GM12878 (cell line): Measurements from ENCODE around the gene AGPAT4. TPM values are rescaled to one million over a fixed set of nuclear protein-coding genes. Genes with fewer than 3 reads are reported as not detected.

Source experiments
- ATAC-seq: fragments of 200-7000 bp; cut with Tn5 transposase; 3 replicates; pipeline ENCODE4 v1.9.1; 2020; ENCODE audit warnings: mild to moderate bottlenecking, moderate library complexity
- BruUV-seq: library from RNA; stranded (reverse); fragments of 400-500 nt; replicated peaks from 2 replicates; lab custom pipeline; 2021; lab: Mats Ljungman, UMichigan
- CTCF ChIA-PET: fragments of 300-600 bp; sonication (Branson Sonifier 250); formaldehyde crosslinking; extraction: SDS; loops from one replicate; lab custom pipeline; 2021; ENCODE audit warnings: inconsistent platforms; lab: Yijun Ruan, JAX
- POLR2A ChIA-PET: fragments of 350-600 bp; formaldehyde crosslinking; extraction: SDS; loops from one replicate; lab custom pipeline; 2021; ENCODE audit warnings: inconsistent platforms; lab: Charles Lee
- RAD21 ChIA-PET: fragments of 300-600 bp; sonication (Branson Sonifier 250); formaldehyde crosslinking; loops from one replicate; lab custom pipeline; 2023; ENCODE audit warnings: antibody characterized with exemption; ENCODE audit not compliant: unreplicated experiment; lab: Charles Lee
- SMC1A ChIA-PET: fragments of 300-600 bp; sonication (Branson Sonifier 250); formaldehyde crosslinking; loops from one replicate; lab custom pipeline; 2023; ENCODE audit not compliant: unreplicated experiment, uncharacterized antibody; lab: Charles Lee
- DNase-seq: peaks from one replicate; pipeline ENCODE4 v3.0.0-alpha.2; 2011; ENCODE audit warnings: low read depth, low spot score
- FAIRE-seq: peaks from 3 replicates; lab custom pipeline; 2011; peaks lifted over from hg19 to GRCh38; lab: Jason Lieb, UNC
- H2AFZ ChIP-seq: 2 replicates; pipeline ENCODE4 v1.6.0; 2011; ENCODE audit warnings: low read depth, low read length, control low read depth; ENCODE audit not compliant: control insufficient read depth
- H3K27ac ChIP-seq: 2 replicates; pipeline ENCODE4 v1.5.1; 2011; ENCODE audit warnings: control low read depth; ENCODE audit not compliant: control insufficient read depth, insufficient read depth
- H3K27me3 ChIP-seq, 2 experiments: replicated peaks in 1 of 2; 2 replicates each; pipeline versions ENCODE4 v1.6.0 to v1.6.1; 2011; ENCODE audit warnings: low read length in 1 of 2; ENCODE audit not compliant: control insufficient read depth in 2 of 2, insufficient read depth in 2 of 2
- H3K36me3 ChIP-seq, 2 experiments: 2 replicates each; pipeline ENCODE4 v1.5.1; 2011; ENCODE audit warnings: low read length in 1 of 2; ENCODE audit not compliant: control insufficient read depth in 2 of 2, insufficient read depth in 2 of 2
- H3K4me1 ChIP-seq: 2 replicates; pipeline ENCODE4 v1.6.1; 2011; ENCODE audit warnings: mild to moderate bottlenecking, low read length, moderate library complexity, mixed read lengths; ENCODE audit not compliant: control insufficient read depth, insufficient read depth
- H3K4me2 ChIP-seq: 2 replicates; pipeline ENCODE4 v1.6.0; 2011; ENCODE audit warnings: control low read depth; ENCODE audit not compliant: control insufficient read depth, insufficient read depth
- H3K4me3 ChIP-seq: fragments of 200-600 bp; sonication (generic); 2 replicates; pipeline ENCODE4 v1.5.1; 2016
- H3K79me2 ChIP-seq: 2 replicates; pipeline ENCODE4 v1.6.0; 2011; ENCODE audit warnings: low read length; ENCODE audit not compliant: control insufficient read depth, insufficient read depth
- H3K9ac ChIP-seq: 2 replicates; pipeline ENCODE4 v1.8.0; 2011; ENCODE audit warnings: low read length, control low read depth, mixed read lengths; ENCODE audit not compliant: control insufficient read depth, insufficient read depth
- H3K9me3 ChIP-seq: replicated peaks from 3 replicates; pipeline ENCODE4 v1.5.1; 2011; ENCODE audit warnings: mild to moderate bottlenecking, low read length; ENCODE audit not compliant: control insufficient read depth, insufficient read depth
- H4K20me1 ChIP-seq: 2 replicates; pipeline ENCODE4 v1.6.0; 2011; ENCODE audit not compliant: control insufficient read depth, insufficient read depth
- DPF2 ChIP-seq: fragments of 450-650 bp; IDR thresholded peaks from 2 replicates; pipeline ENCODE4 v1.6.1; 2017; ENCODE audit warnings: mild to moderate bottlenecking
- FOXK2 ChIP-seq: fragments of 450-650 bp; IDR thresholded peaks from 2 replicates; pipeline ENCODE4 v1.6.1; 2017; ENCODE audit warnings: mild to moderate bottlenecking, moderate library complexity
- HDAC2 ChIP-seq: fragments of 200-600 bp; sonication (generic); IDR thresholded peaks from 2 replicates; pipeline ENCODE4 v1.6.1; 2017
- RCOR1 ChIP-seq: conservative IDR thresholded peaks from 2 replicates; pipeline ENCODE4 v1.6.1; 2012; ENCODE audit warnings: low read depth, low read length, improper control_type of control experiment
- SMC3 ChIP-seq: IDR thresholded peaks from 2 replicates; pipeline ENCODE4 v1.6.1; 2011; ENCODE audit warnings: low read length, improper control_type of control experiment, borderline replicate concordance
- SREBF1 ChIP-seq: IDR thresholded peaks from 2 replicates; pipeline ENCODE4 v1.6.1; 2012; ENCODE audit warnings: mild to moderate bottlenecking, low read length
- STAT1 ChIP-seq: fragments of 450-650 bp; conservative IDR thresholded peaks from 2 replicates; pipeline ENCODE4 v1.6.1; 2014; ENCODE audit warnings: antibody characterized with exemption, mild to moderate bottlenecking
- ZZZ3 ChIP-seq: IDR thresholded peaks from 2 replicates; pipeline ENCODE4 v1.6.1; 2011; ENCODE audit warnings: low read depth; ENCODE audit not compliant: control insufficient read depth, insufficient read length
- WGBS: methylation state at CpG from one replicate; pipeline ENCODE4 v1.1.6; 2016; ENCODE audit warnings: low lambda C conversion rate; ENCODE audit not compliant: insufficient replicate concordance, insufficient coverage; ENCODE audit errors: missing lambda C conversion rate; 5-methylcytosine and 5-hydroxymethylcytosine counted together
- in situ Hi-C: fragments of 300-500 bp; cut with MboI; formaldehyde crosslinking; loops from 9 replicates; pipeline ENCODE4 v1.14.3; 2018; ENCODE audit warnings: mixed read lengths
- intact Hi-C: fragments of 100-400 bp; cut with micrococcal nuclease; formaldehyde crosslinking; loops from one replicate; pipeline ENCODE4 v1.14.2; 2022; ENCODE audit not compliant: unreplicated experiment
- polyA plus RNA-seq, 11 experiments: library from polyadenylated mRNA; depleted of rRNA in 4 of 11; unstranded in 6 of 11; stranded (reverse) in 5 of 11; fragments of >200 nt; fragmentation: Nextera tagmentation in 4 of 11; fragmentation: Illumina TruSeq in 1 of 11; extraction: Ambion mirVana in 4 of 11; extraction: Trizol in 1 of 11; gene quantifications; 1 replicate in 1 of 11; 2 replicates in 10 of 11; pipeline versions ENCODE4 v1.2.1 to v1.2.3, GENCODE V29; 2011 to 2016; ENCODE audit warnings: inconsistent platforms in 2 of 11, missing spikeins in 2 of 11, low read depth in 1 of 11
- total RNA-seq, 4 experiments: library from RNA; depleted of rRNA in 3 of 4; stranded (reverse); fragments of >200 nt in 3 of 4; fragmentation: Illumina TruSeq in 1 of 4; extraction: Trizol in 1 of 4; gene quantifications; 2 replicates each; pipeline versions ENCODE4 v1.2.1 to v1.2.3, GENCODE V29; 2013 to 2021
- TF ChIP-seq, protein P1 (sequence below): fragments of 450-650 bp; formaldehyde crosslinking; IDR thresholded peaks from 2 replicates; pipeline ENCODE4 v1.4.0; 2022; ENCODE audit warnings: mild to moderate bottlenecking, moderate library complexity

The AGPAT4 gene
- total and polyA plus RNA-seq, 10 of the 15 experiments (the other 5 are each of a cell fraction or from before 2014, with no cell fraction given) = 0.34 to 2.2 (median 1.3) TPM

DNA sequence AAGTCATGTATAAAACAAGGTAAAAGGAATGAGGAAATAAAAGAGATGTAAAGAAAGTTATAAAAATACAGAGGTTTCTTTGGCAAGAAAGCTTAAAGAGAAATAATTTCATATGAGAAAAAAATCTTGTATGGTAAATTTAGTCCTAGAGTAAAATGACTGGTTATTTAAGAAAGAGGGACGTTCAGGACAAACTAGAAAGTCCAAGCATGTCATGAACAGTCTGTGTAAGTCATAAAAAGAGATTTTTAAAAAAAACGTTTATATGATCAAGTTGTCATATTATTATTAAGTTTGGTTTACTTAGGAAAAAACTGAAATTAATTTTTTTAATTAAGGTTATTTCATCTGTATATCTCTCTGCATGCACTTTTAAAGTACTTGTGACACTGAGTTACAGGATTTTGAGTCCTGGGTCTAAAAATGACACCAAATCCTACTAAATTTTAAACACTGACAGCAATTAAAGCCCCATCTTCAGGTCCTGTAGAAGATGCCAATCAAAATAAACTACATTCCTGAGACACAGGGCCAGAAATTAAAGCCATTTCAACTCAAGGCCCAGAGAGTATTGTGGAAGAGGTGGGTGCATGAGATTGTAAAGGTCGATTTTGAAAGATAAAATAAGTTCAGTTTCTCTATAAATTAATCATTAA is 62.4 kb downstream of the AGPAT4 start (continued):
- TF ChIP-seq FOXK2 (no peak), RCOR1 (no peak)

DNA sequence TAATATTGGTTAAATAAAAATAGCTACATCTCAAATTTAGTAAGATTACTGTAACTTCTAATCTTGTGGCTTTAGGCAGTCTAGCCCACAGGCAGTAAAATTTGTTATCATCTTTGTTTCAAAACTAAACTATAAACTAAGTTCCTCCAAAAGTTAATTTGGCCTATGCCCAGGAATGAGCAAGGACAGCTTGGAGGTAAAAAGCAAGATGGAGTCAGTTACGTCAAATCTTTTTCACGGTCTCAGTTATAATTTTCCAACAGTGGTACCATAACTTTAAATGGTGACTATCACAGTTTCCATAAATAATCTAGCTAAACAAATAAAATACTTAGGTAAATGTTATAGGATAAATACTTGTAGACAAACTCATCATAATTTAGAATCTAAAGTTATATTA is 63.0 kb downstream of the AGPAT4 start:
- POLR2A ChIA-PET = no interaction called here
- no peak overlapping the region for H3K27ac ChIP-seq
- SMC1A ChIA-PET = no interaction called here
- H3K9me3 ChIP-seq = no peaks in the 10 kb centered on the region; the same call in 2 of the 3 replicates
- H3K9ac ChIP-seq = no peak overlapping the region
- CTCF ChIA-PET = interaction anchor here (0.6 to 1.2 kb wide), 2 partner anchors 160 to 281 kb away, joined by 3 read pairs; no protein-coding TSS in a partner anchor
- DNase-seq (no peak), FAIRE-seq (no peak), ATAC-seq (no peak)
- no peak overlapping the region for H3K4me2 ChIP-seq
- intact Hi-C loops (no loop called here), in situ Hi-C loops (no loop called here)
- no peaks in the 10 kb centered on the region for H3K4me1 ChIP-seq
- no peaks in the 10 kb centered on the region for H4K20me1 ChIP-seq
- H2AFZ ChIP-seq = no peak overlapping the region
- RAD21 ChIA-PET = no interaction called here
- BruUV-seq = no TSS peak
- WGBS = 100% methylated on average over 2 of the region's 2 CpGs
- TF ChIP-seq SMC3 (no peak), HDAC2 (no peak), ZZZ3 (no peak), DPF2 (no peak), STAT1 (no peak), SREBF1 (no peak)
- TF ChIP-seq, protein P1, sequence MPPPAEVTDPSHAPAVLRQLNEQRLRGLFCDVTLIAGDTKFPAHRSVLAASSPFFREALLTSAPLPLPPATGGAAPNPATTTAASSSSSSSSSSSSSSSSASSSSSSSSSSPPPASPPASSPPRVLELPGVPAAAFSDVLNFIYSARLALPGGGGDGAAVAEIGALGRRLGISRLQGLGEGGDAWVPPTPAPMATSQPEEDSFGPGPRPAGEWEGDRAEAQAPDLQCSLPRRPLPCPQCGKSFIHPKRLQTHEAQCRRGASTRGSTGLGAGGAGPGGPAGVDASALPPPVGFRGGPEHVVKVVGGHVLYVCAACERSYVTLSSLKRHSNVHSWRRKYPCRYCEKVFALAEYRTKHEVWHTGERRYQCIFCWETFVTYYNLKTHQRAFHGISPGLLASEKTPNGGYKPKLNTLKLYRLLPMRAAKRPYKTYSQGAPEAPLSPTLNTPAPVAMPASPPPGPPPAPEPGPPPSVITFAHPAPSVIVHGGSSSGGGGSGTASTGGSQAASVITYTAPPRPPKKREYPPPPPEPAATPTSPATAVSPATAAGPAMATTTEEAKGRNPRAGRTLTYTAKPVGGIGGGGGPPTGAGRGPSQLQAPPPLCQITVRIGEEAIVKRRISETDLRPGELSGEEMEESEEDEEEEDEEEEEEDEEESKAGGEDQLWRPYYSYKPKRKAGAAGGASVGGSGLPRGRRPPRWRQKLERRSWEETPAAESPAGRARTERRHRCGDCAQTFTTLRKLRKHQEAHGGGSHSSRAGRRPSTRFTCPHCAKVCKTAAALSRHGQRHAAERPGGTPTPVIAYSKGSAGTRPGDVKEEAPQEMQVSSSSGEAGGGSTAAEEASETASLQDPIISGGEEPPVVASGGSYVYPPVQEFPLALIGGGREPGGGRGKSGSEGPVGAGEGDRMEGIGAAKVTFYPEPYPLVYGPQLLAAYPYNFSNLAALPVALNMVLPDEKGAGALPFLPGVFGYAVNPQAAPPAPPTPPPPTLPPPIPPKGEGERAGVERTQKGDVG (CRISPR knock-in tag) = no peak
- H3K4me3 ChIP-seq = no peak overlapping the region
- no peaks in the 10 kb centered on the region for H3K27me3 ChIP-seq
- no peaks in the 10 kb centered on the region for H3K79me2 ChIP-seq
- H3K36me3 ChIP-seq = no peaks in the 10 kb centered on the region
